Calu3 (cell line): ENCODE results near the gene NEU3. TPM values are rescaled to one million over a fixed set of nuclear protein-coding genes. Genes with fewer than 3 reads are reported as not detected.
"Not testable (repeated sequence)": the region's sequence is repeated elsewhere in the genome, so short reads cannot be mapped to it uniquely, and the experiment has no call there.

Experiments
- BruUV-seq: library from RNA; stranded (reverse); fragments of 400-500 nt; replicated peaks from 2 replicates; lab custom pipeline; 2021; lab: Mats Ljungman, UMichigan
- CTCF ChIA-PET: fragments of 300-600 bp; sonication (Branson Sonifier 250); formaldehyde crosslinking; loops from one replicate; lab custom pipeline; 2022; ENCODE audit warnings: antibody characterized with exemption; lab: Charles Lee
- DNase-seq: peaks from one replicate; pipeline ENCODE4 v3.0.0; 2022
- H3K27ac Mint-ChIP-seq: one replicate; pipeline ENCODE4 v1.8.0; 2022; ENCODE audit warnings: mixed read lengths; ENCODE audit not compliant: unreplicated experiment
- H3K27me3 Mint-ChIP-seq: one replicate; pipeline ENCODE4 v1.8.0; 2022; ENCODE audit warnings: mixed read lengths; ENCODE audit not compliant: unreplicated experiment
- H3K36me3 Mint-ChIP-seq: one replicate; pipeline ENCODE4 v1.8.0; 2022; ENCODE audit warnings: mild to moderate bottlenecking, moderate library complexity, mixed read lengths; ENCODE audit not compliant: insufficient read depth, unreplicated experiment
- H3K4me1 Mint-ChIP-seq: one replicate; pipeline ENCODE4 v1.8.0; 2022; ENCODE audit warnings: mild to moderate bottlenecking, low read depth, mixed read lengths; ENCODE audit not compliant: unreplicated experiment
- H3K4me3 Mint-ChIP-seq: one replicate; pipeline ENCODE4 v1.8.0; 2022; ENCODE audit warnings: mild to moderate bottlenecking, low read depth, moderate library complexity, mixed read lengths; ENCODE audit not compliant: unreplicated experiment
- H3K9me3 Mint-ChIP-seq: one replicate; pipeline ENCODE4 v1.8.0; 2022; ENCODE audit warnings: low read depth, mixed read lengths; ENCODE audit not compliant: unreplicated experiment
- intact Hi-C: fragments of 100-400 bp; cut with micrococcal nuclease; formaldehyde crosslinking; loops from one replicate; pipeline ENCODE4 v1.10.0; 2022; ENCODE audit not compliant: unreplicated experiment
- total RNA-seq: library from RNA; stranded (reverse); gene quantifications from 2 replicates; pipeline ENCODE4 v1.2.3, GENCODE V29; 2022
- TF ChIP-seq, protein P1 (sequence below): fragments of 200-600 bp; IDR thresholded peaks from one replicate; pipeline ENCODE4 v1.8.0; 2022; ENCODE audit warnings: antibody characterized with exemption; ENCODE audit not compliant: unreplicated experiment

Gene NEU3
- total RNA-seq, 1 experiment from 2014 or later: 11.4 TPM

GRCh38 chr11:75011357-75011756 lies 22.6 kb downstream of the NEU3 start:
- Mint-ChIP-seq H3K36me3 (no peaks in the 10 kb centered on the region), H3K4me1 (no peaks in the 10 kb centered on the region), H3K27me3 (no peaks in the 10 kb centered on the region), H3K27ac (no peak overlapping the region), H3K4me3 (no peak overlapping the region), H3K9me3 (no peaks in the 10 kb centered on the region)
- no peak for DNase-seq
- TF ChIP-seq, protein P1, sequence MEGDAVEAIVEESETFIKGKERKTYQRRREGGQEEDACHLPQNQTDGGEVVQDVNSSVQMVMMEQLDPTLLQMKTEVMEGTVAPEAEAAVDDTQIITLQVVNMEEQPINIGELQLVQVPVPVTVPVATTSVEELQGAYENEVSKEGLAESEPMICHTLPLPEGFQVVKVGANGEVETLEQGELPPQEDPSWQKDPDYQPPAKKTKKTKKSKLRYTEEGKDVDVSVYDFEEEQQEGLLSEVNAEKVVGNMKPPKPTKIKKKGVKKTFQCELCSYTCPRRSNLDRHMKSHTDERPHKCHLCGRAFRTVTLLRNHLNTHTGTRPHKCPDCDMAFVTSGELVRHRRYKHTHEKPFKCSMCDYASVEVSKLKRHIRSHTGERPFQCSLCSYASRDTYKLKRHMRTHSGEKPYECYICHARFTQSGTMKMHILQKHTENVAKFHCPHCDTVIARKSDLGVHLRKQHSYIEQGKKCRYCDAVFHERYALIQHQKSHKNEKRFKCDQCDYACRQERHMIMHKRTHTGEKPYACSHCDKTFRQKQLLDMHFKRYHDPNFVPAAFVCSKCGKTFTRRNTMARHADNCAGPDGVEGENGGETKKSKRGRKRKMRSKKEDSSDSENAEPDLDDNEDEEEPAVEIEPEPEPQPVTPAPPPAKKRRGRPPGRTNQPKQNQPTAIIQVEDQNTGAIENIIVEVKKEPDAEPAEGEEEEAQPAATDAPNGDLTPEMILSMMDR: no peak
- no TSS peak for BruUV-seq
- CTCF ChIA-PET: interaction anchor here (0.6 kb wide), 1 partner anchor 152 kb away, joined by 3 read pairs; no protein-coding TSS in a partner anchor
- intact Hi-C loops: no loop called here

DNA sequence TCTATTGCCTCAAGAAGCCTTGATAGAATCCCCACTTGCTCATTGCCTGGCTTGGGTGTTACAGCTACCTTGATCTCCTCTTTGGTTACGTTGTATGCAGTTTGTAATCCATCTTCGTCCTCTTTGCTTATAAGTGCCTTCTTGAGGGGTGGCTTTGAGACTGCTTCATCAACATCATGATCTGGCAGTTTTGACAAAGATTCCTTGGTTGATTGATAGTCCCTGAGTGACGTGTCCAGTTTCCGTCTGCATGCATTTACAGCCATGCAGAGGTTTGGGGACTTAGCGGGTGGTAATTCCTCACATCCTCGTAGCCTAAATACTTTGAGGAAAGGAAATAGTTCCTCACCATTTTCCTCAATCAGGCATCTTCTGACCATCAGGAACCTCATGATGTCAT lies 23.1 kb downstream of the NEU3 start:
- CTCF ChIA-PET: no interaction called here
- Mint-ChIP-seq H3K27me3 (no peaks in the 10 kb centered on the region), H3K36me3 (no peaks in the 10 kb centered on the region), H3K4me3 (no peak overlapping the region), H3K27ac (no peak overlapping the region), H3K4me1 (no peaks in the 10 kb centered on the region), H3K9me3 (no peaks in the 10 kb centered on the region)
- intact Hi-C loops: no loop called here
- no TSS peak for BruUV-seq
- DNase-seq: no peak
- TF ChIP-seq, protein P1: no peak

- no peaks in the 10 kb centered on the region for H3K36me3 Mint-ChIP-seq
- CTCF ChIA-PET: interaction anchor here (1.7 kb wide), 1 partner anchor 10 kb away, joined by 6 read pairs; no protein-coding TSS in a partner anchor
- DNase-seq: no peak
- BruUV-seq: no TSS peak
- no peaks in the 10 kb centered on the region for H3K9me3 Mint-ChIP-seq
- H3K27me3 Mint-ChIP-seq: no peaks in the 10 kb centered on the region
- no peaks in the 10 kb centered on the region for H3K4me1 Mint-ChIP-seq
- no peak overlapping the region for H3K27ac Mint-ChIP-seq
- intact Hi-C loops: no loop called here
- H3K4me3 Mint-ChIP-seq: no peak overlapping the region
- TF ChIP-seq, protein P1: no peak
Observed at GRCh38 chr11:75013051-75013450, 24.3 kb downstream of the NEU3 start.

DNA sequence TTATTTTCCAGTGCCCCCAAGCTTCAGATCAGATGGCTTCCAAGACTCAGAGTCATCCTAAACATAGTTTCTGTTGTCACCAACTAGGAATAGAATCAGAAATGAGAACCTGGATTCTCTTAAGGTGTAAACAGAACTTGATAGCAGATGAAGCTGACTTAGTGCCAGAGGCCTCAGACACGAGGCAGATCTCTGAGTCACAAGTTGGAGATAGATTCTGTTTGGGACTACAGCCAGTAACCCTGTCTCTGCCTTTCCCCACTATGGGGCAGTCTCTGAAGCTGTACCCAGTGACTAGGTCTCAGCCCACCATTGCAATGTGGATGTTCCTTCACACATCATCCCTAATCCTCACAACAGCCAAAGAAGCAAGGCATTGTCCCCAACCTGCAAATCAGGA lies 25.4 kb downstream of the NEU3 start:
- Mint-ChIP-seq H3K9me3 (peaks cover 2% of the 10 kb centered on the region), H3K27me3 (no peaks in the 10 kb centered on the region), H3K4me3 (no peak overlapping the region), H3K27ac (no peak overlapping the region), H3K4me1 (no peaks in the 10 kb centered on the region), H3K36me3 (no peaks in the 10 kb centered on the region)
- intact Hi-C loops: no loop called here
- CTCF ChIA-PET: interaction anchor here (0.6 kb wide), 1 partner anchor 23 kb away, joined by 6 read pairs; no protein-coding TSS in a partner anchor
- BruUV-seq: no TSS peak
- TF ChIP-seq, protein P1: no peak
- no peak for DNase-seq

DNA sequence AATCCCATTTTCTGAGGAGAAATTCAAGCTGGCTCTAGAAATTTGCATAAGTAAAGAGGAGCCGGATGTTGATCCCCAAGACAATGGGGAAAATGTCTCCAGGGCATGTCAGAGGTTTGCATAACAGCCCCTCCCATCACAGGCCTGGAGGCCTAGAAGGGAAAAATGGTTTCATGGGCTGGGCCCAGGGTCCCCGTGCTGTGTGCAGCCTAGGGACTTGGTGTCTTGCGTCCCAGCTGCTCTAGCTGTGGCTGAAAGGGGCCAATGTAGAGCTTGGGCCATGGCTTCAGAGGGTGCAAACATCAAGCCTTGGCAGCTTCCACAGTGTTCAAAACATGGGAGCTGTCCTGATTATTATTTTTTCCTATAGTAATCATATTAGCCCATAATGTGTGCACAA lies 30.5 kb downstream of the NEU3 start:
- H3K4me3 Mint-ChIP-seq, BruUV-seq, H3K4me1 Mint-ChIP-seq, H3K9me3 Mint-ChIP-seq, H3K27me3 Mint-ChIP-seq, CTCF ChIA-PET, H3K27ac Mint-ChIP-seq, intact Hi-C loops, DNase-seq, H3K36me3 Mint-ChIP-seq: not testable (repeated sequence)

- H3K9me3 Mint-ChIP-seq, intact Hi-C loops, DNase-seq, BruUV-seq, H3K36me3 Mint-ChIP-seq, H3K27me3 Mint-ChIP-seq, H3K27ac Mint-ChIP-seq, H3K4me3 Mint-ChIP-seq, H3K4me1 Mint-ChIP-seq: not testable (repeated sequence)
- CTCF ChIA-PET: interaction anchor here (0.8 kb wide), 1 partner anchor 121 kb away, joined by 4 read pairs; no protein-coding TSS in a partner anchor
Observed at GRCh38 chr11:75020328-75020727, 31.6 kb downstream of the NEU3 start.
